CD14-positive monocyte (primary cell): ENCODE data around the gene ZSWIM3. TPM values are rescaled to one million over a fixed set of nuclear protein-coding genes. Genes with fewer than 3 reads are reported as not detected.

Source experiments
- DNase-seq, 3 donors: peaks; one replicate each; pipeline ENCODE4 v3.0.0-alpha.2; 2011 to 2022
- H2AFZ ChIP-seq: 2 replicates; pipeline ENCODE4 v1.6.0; 2012; ENCODE audit warnings: mild to moderate bottlenecking, low read depth, low read length, inconsistent platforms; ENCODE audit not compliant: insufficient read depth, poor library complexity, severe bottlenecking
- H3K27ac ChIP-seq, 2 donors: 1 replicate in 1 of 2; 2 replicates in 1 of 2; pipeline ENCODE4 v1.5.1; 2012 to 2013; ENCODE audit warnings: low read length in 2 of 2, control low read depth in 1 of 2, inconsistent platforms in 1 of 2, low read depth in 1 of 2, mild to moderate bottlenecking in 1 of 2
- H3K27me3 ChIP-seq, 2 donors: one replicate each; pipeline versions ENCODE4 v1.6.0 to v1.6.1; 2011 to 2013; ENCODE audit warnings: low read length in 2 of 2; ENCODE audit not compliant: control insufficient read depth in 2 of 2, insufficient read depth in 2 of 2
- H3K36me3 ChIP-seq, 2 donors: replicated peaks in 1 of 2; 1 replicate in 1 of 2; 2 replicates in 1 of 2; pipeline versions ENCODE4 v1.5.1 to v1.6.1; 2012 to 2013; ENCODE audit warnings: low read length in 2 of 2, control low read depth in 1 of 2, inconsistent platforms in 1 of 2, mild to moderate bottlenecking in 1 of 2; ENCODE audit not compliant: insufficient read depth in 2 of 2, control insufficient read depth in 1 of 2
- H3K4me1 ChIP-seq, 2 donors: 1 replicate in 1 of 2; 2 replicates in 1 of 2; pipeline versions ENCODE4 v1.5.1 to v1.6.1; 2012 to 2013; ENCODE audit warnings: low read length in 2 of 2, control low read depth in 1 of 2, inconsistent platforms in 1 of 2, mild to moderate bottlenecking in 1 of 2, moderate library complexity in 1 of 2; ENCODE audit not compliant: insufficient read depth in 2 of 2, control insufficient read depth in 1 of 2
- H3K4me2 ChIP-seq: replicated peaks from 2 replicates; pipeline ENCODE3; 2012; ENCODE audit warnings: low read length, moderate library complexity, mild to moderate bottlenecking; ENCODE audit not compliant: poor library complexity, severe bottlenecking; ENCODE audit errors: extremely low read depth
- H3K4me3 ChIP-seq, 3 experiments: fragments of 200-600 bp in 1 of 3; sonication (generic) in 1 of 3; replicated peaks in 1 of 3; 1 replicate in 2 of 3; 2 replicates in 1 of 3; pipeline ENCODE4 v1.5.1; 2011 to 2013; ENCODE audit warnings: low read length in 3 of 3, mild to moderate bottlenecking in 3 of 3, control low read depth in 2 of 3, low read depth in 2 of 3, inconsistent platforms in 1 of 3, moderate library complexity in 1 of 3
- H3K79me2 ChIP-seq: 2 replicates; pipeline ENCODE4 v1.6.0; 2012; ENCODE audit warnings: mild to moderate bottlenecking, control low read depth, inconsistent platforms, low read length, moderate library complexity; ENCODE audit not compliant: insufficient read depth
- H3K9ac ChIP-seq: 2 replicates; pipeline ENCODE4 v1.6.0; 2017; ENCODE audit warnings: low read length, mild to moderate bottlenecking; ENCODE audit not compliant: insufficient read depth, poor library complexity, severe bottlenecking
- H3K9me3 ChIP-seq, 2 donors: replicated peaks in 1 of 2; 1 replicate in 1 of 2; 2 replicates in 1 of 2; pipeline versions ENCODE4 v1.5.1 to v1.6.1; 2012 to 2013; ENCODE audit warnings: low read length in 2 of 2, control low read depth in 1 of 2; ENCODE audit not compliant: control insufficient read depth in 1 of 2, insufficient read depth in 1 of 2
- H4K20me1 ChIP-seq: 2 replicates; pipeline ENCODE4 v1.6.0; 2012; ENCODE audit warnings: mild to moderate bottlenecking, low read length, control low read depth, moderate library complexity; ENCODE audit not compliant: insufficient read depth
- H3K27ac Mint-ChIP-seq, 7 donors: one replicate each; pipeline ENCODE4 v1.8.0; 2020; ENCODE audit warnings: mild to moderate bottlenecking in 7 of 7, mixed read lengths in 7 of 7, moderate library complexity in 6 of 7, inconsistent platforms in 2 of 7
- H3K27me3 Mint-ChIP-seq, 3 donors: one replicate each; pipeline ENCODE4 v1.8.0; 2021 to 2022; ENCODE audit warnings: low read depth in 3 of 3, mild to moderate bottlenecking in 3 of 3, mixed read lengths in 3 of 3, moderate library complexity in 3 of 3, inconsistent platforms in 1 of 3
- H3K36me3 Mint-ChIP-seq, 2 donors: one replicate each; pipeline ENCODE4 v1.8.0; 2020; ENCODE audit warnings: mixed read lengths in 2 of 2, inconsistent platforms in 1 of 2, mild to moderate bottlenecking in 1 of 2
- H3K4me1 Mint-ChIP-seq: one replicate; pipeline ENCODE4 v1.8.0; 2020; ENCODE audit warnings: mild to moderate bottlenecking, mixed read lengths
- H3K4me3 Mint-ChIP-seq, 2 donors: one replicate each; pipeline ENCODE4 v1.8.0; 2020; ENCODE audit warnings: mild to moderate bottlenecking in 2 of 2, mixed read lengths in 2 of 2, moderate library complexity in 1 of 2
- H3K9me3 Mint-ChIP-seq, 7 donors: one replicate each; pipeline ENCODE4 v1.8.0; 2020 to 2022; ENCODE audit warnings: mixed read lengths in 7 of 7, mild to moderate bottlenecking in 6 of 7, moderate library complexity in 6 of 7, inconsistent platforms in 2 of 7
- WGBS: methylation state at CpG from one replicate; pipeline ENCODE4 v1.1.5; 2013; ENCODE audit warnings: missing lambda C conversion rate; ENCODE audit not compliant: insufficient coverage; 5-methylcytosine and 5-hydroxymethylcytosine counted together
- intact Hi-C, 2 donors: fragments of 100-400 bp; cut with micrococcal nuclease; formaldehyde crosslinking; loops; one replicate each; pipeline versions ENCODE4 v1.15.0 to v1.15.1; 2023
- polyA plus RNA-seq, 3 donors: library from polyadenylated mRNA; depleted of rRNA in 1 of 3; unstranded in 2 of 3; stranded (reverse) in 1 of 3; fragments of 300-500 nt in 2 of 3; fragments of >200 nt in 1 of 3; fragmentation: Illumina TruSeq in 2 of 3; gene quantifications; 1 replicate in 2 of 3; 2 replicates in 1 of 3; pipeline ENCODE4 v1.2.3, GENCODE V29; 2012 to 2021
- TF ChIP-seq, protein P1 (sequence below): fragments of 200-600 bp; IDR thresholded peaks from one replicate; pipeline ENCODE4 v1.8.0; 2022; ENCODE audit warnings: antibody characterized with exemption, mild to moderate bottlenecking

ZSWIM3 gene
- polyA plus RNA-seq, 3 donors = 0.29 to 1.5 (median 0.64) TPM

DNA sequence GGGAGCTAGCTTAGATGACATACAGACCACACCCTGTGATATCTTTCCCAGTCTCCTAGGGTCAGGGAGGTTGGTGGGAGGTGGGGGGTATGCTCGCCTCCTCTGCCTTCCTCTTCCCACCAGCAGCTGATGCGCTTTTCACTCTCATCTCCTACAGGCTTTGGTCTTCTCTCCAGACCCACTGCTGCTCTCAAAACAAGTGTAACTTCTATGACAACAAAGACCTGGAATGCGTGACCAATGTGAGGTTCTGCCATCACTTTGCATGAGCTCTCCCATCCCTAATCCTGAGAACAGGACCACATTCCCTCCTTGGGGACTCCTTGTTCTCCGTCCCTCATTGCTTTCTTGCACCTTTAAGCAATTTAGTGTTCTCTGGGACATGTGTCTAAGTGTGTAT is 36.4 kb downstream of the ZSWIM3 start:
- Mint-ChIP-seq H3K9me3 (peaks cover 0 to 2% (median 0%) of the 10 kb centered on the region in 7 donors), H3K4me1 (peaks cover 33% of the 10 kb centered on the region), H3K27me3 (no peaks in the 10 kb centered on the region), H3K27ac (peak overlapping the region in 4 of 7 donors; percentile 21 to 91 (median 59)), H3K4me3 (no peak overlapping the region), H3K36me3 (peaks cover 53 to 56% of the 10 kb centered on the region in 2 donors)
- no peak overlapping the region for H3K4me3 ChIP-seq
- H3K79me2 ChIP-seq = peaks cover 47% of the 10 kb centered on the region
- H3K4me2 ChIP-seq = no peak overlapping the region
- H3K36me3 ChIP-seq = peaks cover 50 to 60% of the 10 kb centered on the region in 2 donors
- no peak overlapping the region for H3K9ac ChIP-seq
- whole genome bisulfite sequencing = 94% methylated on average over 3 of the region's 4 CpGs
- peaks cover 36 to 46% of the 10 kb centered on the region in 2 donors for H3K4me1 ChIP-seq
- peak overlapping the region in 1 of 2 donors; percentile 39 for H3K27ac ChIP-seq
- peaks cover 42% of the 10 kb centered on the region for H4K20me1 ChIP-seq
- no peaks in the 10 kb centered on the region for H3K9me3 ChIP-seq
- intact Hi-C loops = loop anchor here (2.0 to 5.0 kb wide), 2 partner anchors 17 to 37 kb away; partner anchors contain the start of genes ACOT8 (in 1 of the 2) and ZSWIM3 (in 1 of the 2)
- no peak overlapping the region for H2AFZ ChIP-seq
- H3K27me3 ChIP-seq = no peaks in the 10 kb centered on the region
- DNase-seq = no peak
- TF ChIP-seq, protein P1, sequence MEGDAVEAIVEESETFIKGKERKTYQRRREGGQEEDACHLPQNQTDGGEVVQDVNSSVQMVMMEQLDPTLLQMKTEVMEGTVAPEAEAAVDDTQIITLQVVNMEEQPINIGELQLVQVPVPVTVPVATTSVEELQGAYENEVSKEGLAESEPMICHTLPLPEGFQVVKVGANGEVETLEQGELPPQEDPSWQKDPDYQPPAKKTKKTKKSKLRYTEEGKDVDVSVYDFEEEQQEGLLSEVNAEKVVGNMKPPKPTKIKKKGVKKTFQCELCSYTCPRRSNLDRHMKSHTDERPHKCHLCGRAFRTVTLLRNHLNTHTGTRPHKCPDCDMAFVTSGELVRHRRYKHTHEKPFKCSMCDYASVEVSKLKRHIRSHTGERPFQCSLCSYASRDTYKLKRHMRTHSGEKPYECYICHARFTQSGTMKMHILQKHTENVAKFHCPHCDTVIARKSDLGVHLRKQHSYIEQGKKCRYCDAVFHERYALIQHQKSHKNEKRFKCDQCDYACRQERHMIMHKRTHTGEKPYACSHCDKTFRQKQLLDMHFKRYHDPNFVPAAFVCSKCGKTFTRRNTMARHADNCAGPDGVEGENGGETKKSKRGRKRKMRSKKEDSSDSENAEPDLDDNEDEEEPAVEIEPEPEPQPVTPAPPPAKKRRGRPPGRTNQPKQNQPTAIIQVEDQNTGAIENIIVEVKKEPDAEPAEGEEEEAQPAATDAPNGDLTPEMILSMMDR = no peak

DNA sequence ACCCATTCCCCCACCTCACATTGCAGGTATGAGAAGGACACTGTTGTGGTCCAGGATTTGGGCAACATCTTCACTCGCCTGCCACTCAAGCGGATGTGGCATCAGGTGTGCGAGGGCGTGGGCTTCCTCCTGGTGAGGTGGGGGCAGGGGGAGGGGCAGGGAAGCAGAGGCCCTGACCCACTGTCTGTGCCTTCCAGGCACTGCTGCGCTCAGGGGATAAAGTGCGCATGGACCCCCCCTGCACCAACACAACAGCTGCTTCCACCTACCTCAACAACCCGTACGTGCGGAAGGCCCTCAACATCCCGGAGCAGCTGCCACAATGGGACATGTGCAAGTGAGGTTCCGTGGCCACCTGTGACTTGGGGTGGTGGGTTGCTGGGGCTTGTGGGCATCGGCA is 37.4 kb downstream of the ZSWIM3 start:
- Mint-ChIP-seq H3K4me1 (peaks cover 31% of the 10 kb centered on the region), H3K27ac (peak overlapping the region in 1 of 7 donors; percentile 20), H3K4me3 (no peak overlapping the region), H3K36me3 (peaks cover 59 to 65% of the 10 kb centered on the region in 2 donors), H3K27me3 (no peaks in the 10 kb centered on the region), H3K9me3 (peaks cover 0 to 3% (median 0%) of the 10 kb centered on the region in 7 donors)
- Histone ChIP-seq H3K36me3 (peaks cover 57 to 67% of the 10 kb centered on the region in 2 donors), H3K27ac (peak overlapping the region in 1 of 2 donors; percentile 39), H2AFZ (no peak overlapping the region), H3K9ac (no peak overlapping the region), H3K27me3 (no peaks in the 10 kb centered on the region), H3K4me1 (peaks cover 36 to 45% of the 10 kb centered on the region in 2 donors), H3K4me3 (no peak overlapping the region), H4K20me1 (peaks cover 45% of the 10 kb centered on the region), H3K4me2 (no peak overlapping the region), H3K79me2 (peaks cover 47% of the 10 kb centered on the region), H3K9me3 (no peaks in the 10 kb centered on the region)
- TF ChIP-seq, protein P1 = no peak
- 46% methylated on average over 4 of the region's 12 CpGs for WGBS
- intact Hi-C loops = loop anchor here in 1 of 2 donors (5.0 kb wide), 1 partner anchor 37 kb away; the partner anchor contains the start of genes ACOT8 and ZSWIM3
- no peak for DNase-seq
